GM12874 (cell line): ENCODE results near the gene RAPGEF5.

ENCODE experiments used
- TF ChIP-seq, protein P1 (sequence below): IDR thresholded peaks from 2 replicates; pipeline ENCODE4 v1.5.1; 2011; ENCODE audit warnings: low read depth, mild to moderate bottlenecking, control low read depth, low read length, moderate library complexity; ENCODE audit not compliant: insufficient read depth

RAPGEF5 gene

DNA sequence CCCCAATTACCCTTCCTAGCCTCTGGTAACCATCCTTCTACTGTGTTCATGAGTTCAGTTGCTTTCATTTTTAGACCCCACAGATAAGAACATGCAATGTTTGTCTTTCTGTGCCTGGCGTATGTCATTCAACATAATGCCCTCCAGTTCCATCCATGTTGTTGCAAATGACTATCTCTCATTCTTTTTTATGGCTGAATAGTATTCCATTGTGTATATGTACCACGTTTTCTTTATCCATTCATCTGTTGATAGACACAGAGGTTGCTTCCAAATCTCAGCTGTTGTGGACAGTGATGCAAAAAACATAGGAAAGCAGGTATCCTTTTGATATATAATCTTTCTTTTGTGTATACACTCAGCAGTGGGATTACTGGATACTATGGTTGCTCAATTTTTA lies 51.2 kb downstream of the RAPGEF5 start:
- TF ChIP-seq, protein P1, sequence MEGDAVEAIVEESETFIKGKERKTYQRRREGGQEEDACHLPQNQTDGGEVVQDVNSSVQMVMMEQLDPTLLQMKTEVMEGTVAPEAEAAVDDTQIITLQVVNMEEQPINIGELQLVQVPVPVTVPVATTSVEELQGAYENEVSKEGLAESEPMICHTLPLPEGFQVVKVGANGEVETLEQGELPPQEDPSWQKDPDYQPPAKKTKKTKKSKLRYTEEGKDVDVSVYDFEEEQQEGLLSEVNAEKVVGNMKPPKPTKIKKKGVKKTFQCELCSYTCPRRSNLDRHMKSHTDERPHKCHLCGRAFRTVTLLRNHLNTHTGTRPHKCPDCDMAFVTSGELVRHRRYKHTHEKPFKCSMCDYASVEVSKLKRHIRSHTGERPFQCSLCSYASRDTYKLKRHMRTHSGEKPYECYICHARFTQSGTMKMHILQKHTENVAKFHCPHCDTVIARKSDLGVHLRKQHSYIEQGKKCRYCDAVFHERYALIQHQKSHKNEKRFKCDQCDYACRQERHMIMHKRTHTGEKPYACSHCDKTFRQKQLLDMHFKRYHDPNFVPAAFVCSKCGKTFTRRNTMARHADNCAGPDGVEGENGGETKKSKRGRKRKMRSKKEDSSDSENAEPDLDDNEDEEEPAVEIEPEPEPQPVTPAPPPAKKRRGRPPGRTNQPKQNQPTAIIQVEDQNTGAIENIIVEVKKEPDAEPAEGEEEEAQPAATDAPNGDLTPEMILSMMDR = no peak

DNA sequence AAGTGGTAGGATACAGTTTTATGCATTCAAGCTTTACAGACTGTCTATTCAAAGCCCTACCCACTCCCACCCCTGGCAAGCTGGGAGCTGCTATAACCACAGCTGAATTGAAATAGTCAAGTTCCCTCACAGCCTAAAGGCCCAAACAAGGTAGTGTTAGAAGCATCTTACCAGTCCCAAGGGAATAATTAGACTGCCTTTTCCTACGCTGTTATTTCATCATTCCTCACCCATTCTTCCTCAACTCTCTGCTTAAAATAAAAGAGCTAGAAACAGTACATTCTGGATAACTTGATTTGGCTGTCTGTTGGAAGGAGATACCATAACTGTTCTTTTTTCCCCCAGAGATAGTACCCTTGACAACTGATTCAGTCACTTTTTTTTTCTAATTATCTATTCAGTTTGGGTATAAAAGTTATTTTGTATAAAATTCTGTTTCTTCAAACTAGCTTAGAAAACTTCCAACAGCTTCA lies 54.0 kb downstream of the RAPGEF5 start:
- TF ChIP-seq, protein P1 = no peak

DNA sequence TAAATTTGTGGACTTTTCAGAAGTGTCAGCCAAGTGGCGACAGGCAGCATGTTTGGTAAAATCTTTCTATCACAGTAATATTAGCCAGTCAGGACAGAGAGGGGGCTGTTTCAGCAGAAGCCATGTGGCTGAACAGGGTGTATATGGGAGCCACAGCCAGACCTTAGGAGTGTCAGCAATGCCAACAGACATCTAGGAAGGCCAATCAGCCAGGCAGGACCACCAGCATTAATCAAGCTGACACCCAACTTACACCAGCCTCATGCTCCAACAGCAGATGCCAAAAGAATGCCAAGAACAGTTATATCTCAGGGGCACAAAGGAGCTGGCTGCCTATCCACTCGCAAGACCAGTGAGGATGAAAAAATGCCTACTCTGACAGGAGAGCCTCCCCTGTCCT lies 54.8 kb downstream of the RAPGEF5 start:
- TF ChIP-seq, protein P1 = no peak

DNA sequence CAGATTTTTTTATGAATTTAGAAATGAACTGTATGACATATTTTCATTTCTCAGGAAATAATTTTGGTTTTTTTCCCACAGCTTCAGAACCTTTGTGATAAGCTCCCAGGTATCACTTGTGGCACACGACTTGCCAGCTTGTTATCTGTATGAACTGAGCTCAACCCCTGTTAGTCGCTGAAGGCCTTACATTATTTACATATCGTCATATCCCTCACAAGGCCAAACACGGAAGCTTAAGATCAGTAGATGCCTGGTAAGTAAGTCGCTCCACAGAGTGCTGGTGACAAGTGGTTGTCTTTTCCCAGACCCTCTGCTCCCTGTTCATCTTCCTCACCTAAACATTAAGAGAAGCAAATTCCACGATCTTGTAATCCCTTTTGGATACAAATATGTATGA lies 55.2 kb downstream of the RAPGEF5 start:
- TF ChIP-seq, protein P1 = no peak

DNA sequence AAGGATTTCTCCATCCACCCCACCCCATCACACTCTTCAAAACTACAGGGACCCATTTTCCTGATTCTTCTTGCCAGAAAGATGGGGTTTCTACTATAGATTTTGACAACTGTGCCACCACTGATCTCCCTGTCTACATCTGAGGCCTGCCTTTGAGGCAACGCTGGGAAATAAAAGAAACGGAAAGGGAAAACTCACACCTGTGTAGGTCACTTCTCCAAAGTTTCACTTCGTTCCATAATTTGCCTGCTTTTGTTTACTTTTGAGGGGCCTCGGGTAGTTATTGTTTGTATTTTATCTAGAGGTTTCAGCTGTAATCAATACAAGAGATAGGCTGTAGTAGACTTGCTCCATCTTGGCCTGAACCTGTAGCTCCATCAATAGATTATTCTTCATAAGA lies 56.1 kb downstream of the RAPGEF5 start:
- TF ChIP-seq, protein P1 = no peak

DNA sequence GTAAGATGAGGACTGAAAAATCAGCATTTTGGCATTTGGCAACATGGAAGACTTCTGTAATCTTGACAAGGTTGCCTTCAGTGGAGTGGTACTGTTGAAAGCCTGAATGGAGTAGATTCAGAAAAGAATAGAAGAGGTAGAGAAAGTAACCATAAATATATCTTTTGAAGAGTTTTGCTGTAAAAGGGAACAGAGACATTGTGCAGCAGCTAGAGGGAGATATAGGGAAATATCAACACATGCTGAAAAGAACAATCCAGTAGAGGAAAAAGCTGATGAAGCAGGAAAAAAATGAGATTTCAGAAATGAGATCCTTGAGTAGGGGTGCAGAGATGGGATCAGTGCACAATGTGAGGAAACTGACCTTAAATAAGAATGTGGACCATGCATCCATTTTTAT lies 60.0 kb downstream of the RAPGEF5 start:
- TF ChIP-seq, protein P1 = no peak

DNA sequence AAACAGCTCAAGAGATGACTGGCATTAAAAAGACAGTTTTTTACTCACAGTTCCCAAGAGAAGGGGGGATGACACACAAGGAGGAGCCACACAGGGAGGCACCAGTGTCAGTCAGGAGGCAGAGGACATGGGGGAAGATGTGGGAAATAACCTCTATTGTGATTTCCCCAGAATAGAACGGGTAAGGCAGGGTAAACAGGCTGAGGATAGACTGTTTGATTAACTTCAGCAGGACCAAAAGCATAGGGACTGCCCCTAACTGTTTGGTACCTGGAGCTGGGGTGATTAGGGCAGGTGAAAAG lies 60.7 kb downstream of the RAPGEF5 start:
- TF ChIP-seq, protein P1 = no peak
